HepG2 (cell line): ENCODE results near the gene STN1. TPM values are rescaled to one million over a fixed set of nuclear protein-coding genes. Genes with fewer than 3 reads are reported as not detected.

Source experiments
- BCL6 ChIP-seq: IDR thresholded peaks from 2 replicates; pipeline ENCODE4 v1.6.1; 2016; ENCODE audit warnings: missing genetic modification reagents, missing compliant biosample characterization
- CREB1 ChIP-seq, 2 experiments: fragments of 450-650 bp in 1 of 2; IDR thresholded peaks; 2 replicates each; pipeline ENCODE4 v1.6.1; 2016 to 2017; ENCODE audit warnings: control low read depth in 1 of 2, mild to moderate bottlenecking in 1 of 2, missing compliant biosample characterization in 1 of 2, missing genetic modification characterization in 1 of 2
- CREM ChIP-seq, 2 experiments: sonication (generic) in 1 of 2; formaldehyde crosslinking in 1 of 2; IDR thresholded peaks; 2 replicates each; pipeline versions ENCODE4 v1.4.0 to v1.6.1; 2016 to 2020; ENCODE audit warnings: antibody characterized with exemption in 1 of 2, mild to moderate bottlenecking in 1 of 2, missing genetic modification reagents in 1 of 2
- FLYWCH1 ChIP-seq: sonication (generic); formaldehyde crosslinking; IDR thresholded peaks from 2 replicates; pipeline ENCODE4 v1.8.1; 2023; ENCODE audit warnings: mild to moderate bottlenecking, missing genetic modification reagents
- FOXP1 ChIP-seq, 2 experiments: fragments of 450-650 bp in 1 of 2; IDR thresholded peaks; 2 replicates each; pipeline ENCODE4 v1.6.1; 2017 to 2018; ENCODE audit warnings: antibody characterized with exemption in 1 of 2
- GABPA ChIP-seq, 2 experiments: IDR thresholded peaks; 2 replicates each; pipeline ENCODE4 v1.6.1; 2011 to 2016; ENCODE audit warnings: low read depth in 2 of 2, low read length in 1 of 2, missing biosample characterization in 1 of 2, missing genetic modification characterization in 1 of 2
- GATAD2A ChIP-seq: IDR thresholded peaks from 2 replicates; pipeline ENCODE4 v1.6.1; 2016
- HMGXB3 ChIP-seq: sonication (generic); formaldehyde crosslinking; IDR thresholded peaks from 2 replicates; pipeline ENCODE4 v1.4.0; 2020; ENCODE audit warnings: missing genetic modification reagents, borderline replicate concordance
- MAX ChIP-seq: IDR thresholded peaks from 2 replicates; pipeline ENCODE4 v1.6.1; 2012; ENCODE audit warnings: inconsistent platforms
- MIER2 ChIP-seq: IDR thresholded peaks from 2 replicates; pipeline ENCODE4 v1.6.1; 2016; ENCODE audit warnings: missing biosample characterization, missing genetic modification reagents
- SIX4 ChIP-seq: sonication (generic); formaldehyde crosslinking; IDR thresholded peaks from 2 replicates; pipeline ENCODE4 v1.4.0; 2020; ENCODE audit warnings: missing genetic modification reagents
- SP1 ChIP-seq, 2 experiments: fragments of 450-650 bp in 1 of 2; sonication (generic) in 1 of 2; formaldehyde crosslinking in 1 of 2; IDR thresholded peaks; 2 replicates each; pipeline versions ENCODE4 v1.4.0 to v1.6.1; 2016 to 2020; ENCODE audit warnings: missing genetic modification reagents in 1 of 2
- TAF1 ChIP-seq: sonication (generic); formaldehyde crosslinking; IDR thresholded peaks from 2 replicates; pipeline ENCODE4 v1.4.0; 2020; ENCODE audit warnings: missing genetic modification reagents
- ZBTB21 ChIP-seq: sonication (generic); formaldehyde crosslinking; IDR thresholded peaks from 2 replicates; pipeline ENCODE4 v1.4.0; 2020; ENCODE audit warnings: missing genetic modification reagents
- ZBTB49 ChIP-seq: sonication (generic); formaldehyde crosslinking; IDR thresholded peaks from 2 replicates; pipeline ENCODE4 v1.4.0; 2020; ENCODE audit warnings: missing genetic modification reagents, borderline replicate concordance
- ZKSCAN8 ChIP-seq: IDR thresholded peaks from 2 replicates; pipeline ENCODE4 v1.6.1; 2016; ENCODE audit warnings: borderline replicate concordance, missing genetic modification reagents, missing compliant biosample characterization
- ZMYM3 ChIP-seq: sonication (generic); formaldehyde crosslinking; IDR thresholded peaks from 2 replicates; pipeline ENCODE4 v1.5.1; 2020; ENCODE audit warnings: mild to moderate bottlenecking, missing genetic modification reagents
- ZMYM4 ChIP-seq: sonication (generic); formaldehyde crosslinking; IDR thresholded peaks from 2 replicates; pipeline ENCODE4 v1.8.1; 2023; ENCODE audit warnings: mild to moderate bottlenecking, missing genetic modification reagents
- ZNF263 ChIP-seq: sonication (generic); formaldehyde crosslinking; IDR thresholded peaks from 2 replicates; pipeline ENCODE4 v1.4.0; 2020; ENCODE audit warnings: missing genetic modification reagents
- ZNF292 ChIP-seq: sonication (generic); formaldehyde crosslinking; IDR thresholded peaks from 2 replicates; pipeline ENCODE4 v1.8.1; 2022; ENCODE audit warnings: mild to moderate bottlenecking, low read depth, missing genetic modification reagents, borderline replicate concordance
- ZNF605 ChIP-seq: sonication (generic); formaldehyde crosslinking; IDR thresholded peaks from 2 replicates; pipeline ENCODE4 v1.8.0; 2022; ENCODE audit warnings: mild to moderate bottlenecking, missing genetic modification reagents
- ZNF652 ChIP-seq: IDR thresholded peaks from 2 replicates; pipeline ENCODE4 v1.6.1; 2016; ENCODE audit warnings: low read depth, borderline replicate concordance
- ZNF788 ChIP-seq: sonication (generic); formaldehyde crosslinking; IDR thresholded peaks from 2 replicates; pipeline ENCODE4 v1.5.0; 2020; ENCODE audit warnings: mild to moderate bottlenecking, missing genetic modification reagents, borderline replicate concordance
- polyA plus RNA-seq, 8 experiments: library from polyadenylated mRNA; depleted of rRNA in 3 of 8; stranded (reverse) in 7 of 8; unstranded in 1 of 8; fragments of >200 nt; fragmentation: Illumina TruSeq in 4 of 8; extraction: Trizol in 4 of 8; gene quantifications; 2 replicates each; pipeline versions ENCODE4 v1.2.1 to v1.2.3, GENCODE V29; 2011 to 2016; ENCODE audit warnings: low read depth in 4 of 8, missing spikeins in 1 of 8, mixed read lengths in 1 of 8; ENCODE audit not compliant: insufficient read depth in 1 of 8
- total RNA-seq, 5 experiments: library from RNA; depleted of rRNA; stranded (reverse); fragments of >200 nt; fragmentation: Illumina TruSeq; extraction: Trizol; gene quantifications; 2 replicates each; pipeline ENCODE4 v1.2.3, GENCODE V29; 2016; ENCODE audit warnings: low read depth in 1 of 5

Gene STN1
- total and polyA plus RNA-seq, 2 of the 13 experiments (the other 11 are each of a cell fraction or from before 2014, with no cell fraction given), result 17.6 to 22.7 TPM

GRCh38 chr10:103921750-103922195, 3.8 kb upstream of the STN1 start (continued):
- TF ChIP-seq FLYWCH1 (peak; percentile 33; the same call in 1 of the 2 replicates), TAF1 (CRISPR knock-in tag) (0 out of 2 replicates have a peak, but pooled peaks have one; percentile 32), MIER2 (CRISPR knock-in tag) (0 out of 2 replicates have a peak, but pooled peaks have one; percentile 14), SIX4 (CRISPR knock-in tag) (no peak), ZNF605 (0 out of 2 replicates have a peak, but pooled peaks have one; percentile 47), ZBTB21 (CRISPR knock-in tag) (peak; percentile 64; the same call in 1 of the 2 replicates), SP1 (IDR thresholded peaks at IDR 0.05) (no peak), SP1 (CRISPR knock-in tag; IDR thresholded peaks at IDR 0.05) (no peak), MAX (0 out of 2 replicates have a peak, but pooled peaks have one; percentile 12), CREM (IDR thresholded peaks at IDR 0.05) (peak; percentile 71), CREM (CRISPR knock-in tag; IDR thresholded peaks at IDR 0.05) (no peak), HMGXB3 (CRISPR knock-in tag) (0 out of 2 replicates have a peak, but pooled peaks have one; percentile 43), CREB1 (IDR thresholded peaks at IDR 0.05) (peak; percentile 85), CREB1 (CRISPR knock-in tag; IDR thresholded peaks at IDR 0.05) (peak; percentile 85), FOXP1 (IDR thresholded peaks at IDR 0.05) (no peak), FOXP1 (CRISPR knock-in tag; IDR thresholded peaks at IDR 0.05) (no peak), GATAD2A (CRISPR knock-in tag) (peak; percentile 35; the same call in 1 of the 2 replicates), ZMYM3 (CRISPR knock-in tag) (0 out of 2 replicates have a peak, but pooled peaks have one; percentile 56), BCL6 (CRISPR knock-in tag) (no peak), ZNF652 (CRISPR knock-in tag) (peak; percentile 98), ZNF263 (CRISPR knock-in tag) (peak; percentile 77), ZNF788 (CRISPR knock-in tag) (peak; percentile 20; the same call in 1 of the 2 replicates), GABPA (IDR thresholded peaks at IDR 0.05; ENCODE audit: low read depth, low read length) (no peak; the same call in 1 of the 2 replicates), GABPA (CRISPR knock-in tag; IDR thresholded peaks at IDR 0.05; ENCODE audit: low read depth) (peak; percentile 48), ZBTB49 (CRISPR knock-in tag) (no peak), ZNF292 (CRISPR knock-in tag) (peak; percentile 78; the same call in 1 of the 2 replicates), ZKSCAN8 (CRISPR knock-in tag) (0 out of 2 replicates have a peak, but pooled peaks have one; percentile 17), ZMYM4 (CRISPR knock-in tag) (peak; percentile 42; the same call in 1 of the 2 replicates)
